ENCODE results near the gene FOXI2. TPM values are rescaled to one million over a fixed set of nuclear protein-coding genes. Genes with fewer than 3 reads are reported as not detected.

Gene FOXI2
- total and polyA plus RNA-seq, 12 donors = 0.03 TPM; not detected in 11

DNA sequence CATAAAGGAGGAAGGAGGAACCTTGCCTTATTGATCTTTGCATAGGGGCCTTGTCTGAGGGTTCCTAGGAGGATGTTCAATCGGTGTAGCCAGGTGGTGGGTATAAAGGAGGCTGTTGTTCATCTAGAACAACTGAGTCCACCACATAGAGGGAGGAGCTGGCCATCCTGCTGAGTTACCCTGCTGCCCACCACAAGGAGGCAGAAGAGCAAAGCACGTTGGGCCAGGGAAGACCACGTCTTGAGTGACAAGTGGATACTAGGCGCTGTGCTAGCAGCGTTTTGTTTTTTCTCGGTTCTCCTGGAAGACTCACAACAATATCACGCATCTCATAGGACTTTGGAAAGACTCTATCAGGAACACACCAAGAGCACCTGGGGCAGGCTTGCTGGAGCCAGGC, 20.0 kb downstream of the FOXI2 start:
- no peaks in the 10 kb centered on the region for H3K27me3 ChIP-seq
- no peak overlapping the region for H3K4me3 ChIP-seq
- WGBS, 4 donors = 83 to 93% (median 85%) methylated on average over 7 of the region's 7 CpGs
- DNase-seq = no peak
- intact Hi-C loops (cut with DNase I) = no loop called here
- H3K36me3 ChIP-seq (replicated peaks in 1 of 2) = no peaks in the 10 kb centered on the region
- TF ChIP-seq, protein P1, sequence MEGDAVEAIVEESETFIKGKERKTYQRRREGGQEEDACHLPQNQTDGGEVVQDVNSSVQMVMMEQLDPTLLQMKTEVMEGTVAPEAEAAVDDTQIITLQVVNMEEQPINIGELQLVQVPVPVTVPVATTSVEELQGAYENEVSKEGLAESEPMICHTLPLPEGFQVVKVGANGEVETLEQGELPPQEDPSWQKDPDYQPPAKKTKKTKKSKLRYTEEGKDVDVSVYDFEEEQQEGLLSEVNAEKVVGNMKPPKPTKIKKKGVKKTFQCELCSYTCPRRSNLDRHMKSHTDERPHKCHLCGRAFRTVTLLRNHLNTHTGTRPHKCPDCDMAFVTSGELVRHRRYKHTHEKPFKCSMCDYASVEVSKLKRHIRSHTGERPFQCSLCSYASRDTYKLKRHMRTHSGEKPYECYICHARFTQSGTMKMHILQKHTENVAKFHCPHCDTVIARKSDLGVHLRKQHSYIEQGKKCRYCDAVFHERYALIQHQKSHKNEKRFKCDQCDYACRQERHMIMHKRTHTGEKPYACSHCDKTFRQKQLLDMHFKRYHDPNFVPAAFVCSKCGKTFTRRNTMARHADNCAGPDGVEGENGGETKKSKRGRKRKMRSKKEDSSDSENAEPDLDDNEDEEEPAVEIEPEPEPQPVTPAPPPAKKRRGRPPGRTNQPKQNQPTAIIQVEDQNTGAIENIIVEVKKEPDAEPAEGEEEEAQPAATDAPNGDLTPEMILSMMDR (IDR thresholded peaks at IDR 0.05) = no peak
- no peak for TF ChIP-seq POLR2A (IDR thresholded peaks at IDR 0.05)
- no peak overlapping the region for H3K27ac ChIP-seq
- no peaks in the 10 kb centered on the region for H3K4me1 ChIP-seq (replicated peaks in 1 of 2)
- no peaks in the 10 kb centered on the region for H3K9me3 ChIP-seq (replicated peaks in 1 of 3)

GRCh38 chr10:127759276-127759675, 22.3 kb downstream of the FOXI2 start:
- H3K27ac ChIP-seq = no peak overlapping the region
- 48 to 58% (median 56%) methylated on average over 2 of the region's 2 CpGs for WGBS, 4 donors
- no peaks in the 10 kb centered on the region for H3K4me1 ChIP-seq (replicated peaks in 1 of 2)
- H3K4me3 ChIP-seq = no peak overlapping the region
- H3K9me3 ChIP-seq (replicated peaks in 1 of 3) = no peaks in the 10 kb centered on the region
- TF ChIP-seq POLR2A (IDR thresholded peaks at IDR 0.05) = no peak
- TF ChIP-seq, protein P1 (IDR thresholded peaks at IDR 0.05) = no peak
- peaks cover 3% of the 10 kb centered on the region for H3K27me3 ChIP-seq
- DNase-seq = no peak
- H3K36me3 ChIP-seq (replicated peaks in 1 of 2) = no peaks in the 10 kb centered on the region
- intact Hi-C loops (cut with DNase I) = no loop called here

GRCh38 chr10:127762925-127763324, 25.9 kb downstream of the FOXI2 start:
- Histone ChIP-seq H3K4me1 (replicated peaks in 1 of 2) (no peaks in the 10 kb centered on the region), H3K27me3 (peaks cover 3% of the 10 kb centered on the region), H3K36me3 (replicated peaks in 1 of 2) (no peaks in the 10 kb centered on the region), H3K9me3 (replicated peaks in 1 of 3) (no peaks in the 10 kb centered on the region), H3K27ac (no peak overlapping the region), H3K4me3 (no peak overlapping the region)
- intact Hi-C loops (cut with DNase I) = no loop called here
- DNase-seq = no peak
- TF ChIP-seq, protein P1 (IDR thresholded peaks at IDR 0.05) = no peak
- TF ChIP-seq POLR2A (IDR thresholded peaks at IDR 0.05) = no peak
- 24 to 56% (median 41%) methylated on average over 1 of the region's 1 CpG for WGBS, 4 donors

DNA sequence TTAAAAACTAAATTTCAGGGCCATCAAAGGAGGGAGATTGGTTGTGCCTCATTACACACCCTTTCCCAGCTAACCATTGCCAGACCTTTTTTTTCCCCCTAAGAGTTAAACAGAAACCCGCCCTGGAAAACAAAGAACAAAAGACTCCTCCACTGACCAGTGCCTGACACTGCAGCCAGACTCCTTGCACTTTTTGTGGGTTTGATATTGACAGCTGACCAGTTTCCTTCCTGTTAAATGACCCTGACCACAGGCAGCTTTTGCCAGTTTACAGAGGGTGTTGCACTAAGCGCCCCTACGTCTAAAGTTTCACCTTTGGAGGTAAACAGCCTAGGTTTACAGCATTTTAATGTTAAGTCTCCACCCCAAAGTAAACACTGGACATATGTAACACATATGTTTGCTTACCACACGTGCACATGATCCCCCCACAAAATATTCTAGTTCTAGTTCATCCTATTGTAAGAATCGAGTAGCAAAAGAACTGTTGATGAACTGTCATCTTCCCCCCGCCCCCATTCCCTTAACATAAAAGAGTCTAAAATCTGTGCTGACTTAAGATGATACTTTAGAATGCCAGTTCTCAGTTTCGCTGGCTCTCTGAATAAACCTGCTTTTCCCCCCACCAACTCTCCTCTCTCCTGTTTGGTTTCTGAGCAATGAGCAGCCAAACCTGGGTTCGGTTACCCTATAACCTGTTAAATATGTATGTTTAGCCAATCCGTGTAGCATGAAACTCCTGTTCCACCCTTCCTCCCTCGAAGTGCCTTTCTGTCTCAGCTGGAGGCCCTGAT, 38.0 kb downstream of the FOXI2 start:
- WGBS, 4 donors = 45 to 52% (median 46%) methylated on average over 10 of the region's 10 CpGs
- H3K9me3 ChIP-seq (replicated peaks in 1 of 3) = no peaks in the 10 kb centered on the region

More for the DNA sequence above, 38.0 kb downstream of the FOXI2 start:
- intact Hi-C loops (cut with DNase I) = no loop called here
- Histone ChIP-seq H3K27me3 (no peaks in the 10 kb centered on the region), H3K27ac (no peak overlapping the region), H3K4me3 (no peak overlapping the region), H3K36me3 (replicated peaks in 1 of 2) (no peaks in the 10 kb centered on the region), H3K4me1 (replicated peaks in 1 of 2) (no peaks in the 10 kb centered on the region)
- TF ChIP-seq, protein P1 (IDR thresholded peaks at IDR 0.05) = no peak
- TF ChIP-seq POLR2A (IDR thresholded peaks at IDR 0.05) = no peak
- no peak for DNase-seq
